Stimulated activated CD4-positive, alpha-beta T cell treated with anti-CD3 and anti-CD28 coated beads, Interleukin-2, amount 100 ng/mL, for 4 hours (primary cell): ENCODE data around the gene TMEM80.

ENCODE experiments used
- DNase-seq: peaks from one replicate; pipeline ENCODE4 v3.0.0-alpha.2; 2020; ENCODE audit warnings: low read depth

TMEM80 gene

DNA sequence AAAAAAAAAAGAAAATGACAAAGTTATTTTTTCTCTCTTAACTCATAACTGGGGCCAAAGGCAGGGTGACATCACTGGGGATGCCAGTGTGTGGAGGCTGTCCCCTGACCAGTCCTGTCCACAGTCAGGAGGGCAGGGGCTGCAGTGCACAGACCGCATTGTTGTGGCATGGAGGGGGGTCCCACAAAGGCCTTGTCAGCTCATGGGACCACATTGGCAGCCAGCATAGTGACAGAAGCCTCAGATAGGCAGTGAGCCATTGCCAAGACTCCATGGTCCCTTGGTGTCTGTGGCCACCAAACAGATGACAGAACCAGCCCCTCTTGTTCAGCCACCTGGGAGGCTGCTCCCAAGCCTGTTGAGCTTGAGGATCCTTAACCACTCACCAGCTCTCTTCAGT, 4.1 kb downstream of the TMEM80 start:
- no peak for DNase-seq

DNA sequence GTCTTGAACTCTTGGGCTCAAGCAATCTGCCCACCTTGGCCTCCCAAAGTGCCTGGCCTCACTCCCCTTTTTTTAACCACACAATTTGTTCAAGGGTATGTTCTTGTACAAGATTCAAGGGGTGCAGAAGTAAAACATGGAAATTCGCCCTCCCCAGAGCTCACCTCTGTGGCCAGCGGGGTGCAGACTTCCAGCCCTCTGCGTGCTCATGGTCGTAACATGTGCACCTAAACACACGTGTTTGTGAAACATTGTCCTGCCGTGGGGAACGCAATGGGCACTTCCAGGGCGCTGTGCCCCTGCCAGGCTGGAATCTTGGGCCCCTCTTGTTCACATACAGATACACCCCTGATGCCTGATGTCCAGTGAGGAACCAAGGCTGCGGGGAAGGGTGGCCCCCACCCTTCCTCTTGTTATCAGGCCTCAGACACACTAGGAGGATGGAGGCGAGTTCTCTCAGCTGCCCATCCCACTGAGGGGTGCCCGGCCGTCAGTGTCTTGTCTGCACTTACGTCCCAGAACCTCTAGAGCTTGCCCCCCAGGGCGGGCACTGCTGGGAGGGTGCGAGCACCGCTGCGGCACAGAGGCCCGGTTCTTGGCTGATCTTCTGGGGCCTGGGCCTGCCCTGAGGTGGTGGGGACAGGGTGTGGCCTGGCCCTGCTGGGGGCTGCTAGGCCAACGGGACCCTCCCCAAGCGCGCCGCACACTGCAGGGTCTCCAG, 6.3 kb downstream of the TMEM80 start:
- no peak for DNase-seq

DNA sequence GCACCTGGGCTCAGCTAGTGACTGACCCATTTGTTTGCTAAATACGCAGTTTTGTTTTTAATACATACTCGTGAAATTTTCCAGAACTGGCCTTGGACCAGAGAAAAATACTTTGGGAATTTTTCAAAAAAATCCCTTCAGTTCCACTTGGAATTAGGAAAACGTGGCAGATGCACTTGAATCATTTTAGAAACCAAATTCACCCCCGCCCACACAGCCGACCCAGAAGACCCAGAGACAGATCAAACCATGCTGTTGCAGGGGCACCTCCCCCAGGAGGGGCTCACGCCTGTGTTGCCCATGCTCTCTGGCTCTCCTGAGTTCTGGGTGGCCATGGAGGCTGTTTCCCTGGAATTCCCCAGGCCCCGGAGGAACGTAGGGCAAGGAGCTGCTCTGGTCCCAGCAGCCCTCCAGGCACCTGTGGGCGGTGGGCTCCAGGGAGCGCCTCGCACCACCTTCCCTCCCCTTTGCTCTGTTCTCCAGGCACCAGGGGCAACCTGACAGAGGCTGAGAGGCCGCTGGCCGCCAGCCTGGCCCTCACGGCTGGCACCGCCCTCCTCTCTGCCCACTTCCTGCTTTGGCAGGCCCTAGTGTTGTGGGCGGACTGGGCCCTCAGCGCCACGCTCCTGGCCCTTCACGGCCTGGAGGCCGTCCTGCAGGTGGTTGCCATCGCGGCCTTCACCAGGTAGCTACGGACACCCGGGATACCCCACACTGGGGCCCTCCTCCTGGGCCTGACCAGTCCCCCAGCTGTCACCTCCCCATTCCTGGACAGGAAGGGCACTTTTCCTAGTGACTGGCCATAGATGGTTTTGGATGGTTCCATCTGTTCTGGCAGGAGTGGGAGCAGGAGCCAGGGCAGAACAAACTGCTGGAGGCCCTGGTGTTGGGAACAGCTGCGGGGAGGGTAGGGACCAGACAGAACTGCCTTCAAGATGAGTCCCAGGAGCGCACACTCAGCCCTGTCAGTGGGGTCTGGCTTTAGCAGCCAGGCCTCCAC, 7.1 kb downstream of the TMEM80 start:
- no peak for DNase-seq

DNA sequence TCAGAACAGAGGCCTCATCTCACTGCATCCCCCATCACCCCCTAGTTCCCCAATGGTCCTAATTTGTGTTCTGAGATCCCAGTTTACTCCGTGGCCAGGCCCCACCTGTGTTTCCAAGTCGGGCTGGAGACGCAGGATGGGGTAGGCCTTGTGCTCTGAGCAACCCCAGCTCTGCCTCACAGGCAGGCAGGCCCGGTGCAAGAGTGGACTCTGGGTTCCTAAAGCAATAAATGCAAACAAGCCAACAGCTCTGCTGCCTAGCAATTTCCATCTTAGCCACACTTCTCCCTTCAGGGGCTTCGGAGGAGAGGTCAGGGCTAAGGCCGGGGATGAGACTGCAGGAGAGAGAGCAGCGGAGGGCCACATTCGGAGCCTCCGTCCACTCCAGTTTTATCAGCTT, 7.9 kb downstream of the TMEM80 start:
- no peak for DNase-seq

DNA sequence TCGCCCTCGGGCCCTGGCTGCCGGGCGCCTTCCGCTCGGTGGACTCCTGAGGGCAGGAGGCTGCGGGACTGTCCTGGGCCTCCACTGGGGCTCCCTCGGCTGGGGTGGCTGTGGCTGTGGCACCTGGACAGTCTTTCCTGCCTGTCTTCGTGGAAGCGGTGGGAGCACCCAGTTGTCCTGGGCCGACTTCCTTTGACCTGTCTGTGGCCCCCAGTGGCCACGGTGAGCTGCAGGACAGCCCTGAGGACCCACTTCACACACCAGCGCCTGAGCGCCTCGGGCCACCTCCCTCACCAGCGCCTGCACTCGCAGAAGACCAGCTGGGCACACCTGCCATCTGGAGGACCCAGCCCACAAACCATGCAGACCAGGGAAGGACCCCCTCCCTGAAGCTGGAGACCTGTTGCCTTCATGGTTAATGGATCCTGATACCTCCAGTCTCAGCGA, 8.6 kb downstream of the TMEM80 start:
- no peak for DNase-seq

DNA sequence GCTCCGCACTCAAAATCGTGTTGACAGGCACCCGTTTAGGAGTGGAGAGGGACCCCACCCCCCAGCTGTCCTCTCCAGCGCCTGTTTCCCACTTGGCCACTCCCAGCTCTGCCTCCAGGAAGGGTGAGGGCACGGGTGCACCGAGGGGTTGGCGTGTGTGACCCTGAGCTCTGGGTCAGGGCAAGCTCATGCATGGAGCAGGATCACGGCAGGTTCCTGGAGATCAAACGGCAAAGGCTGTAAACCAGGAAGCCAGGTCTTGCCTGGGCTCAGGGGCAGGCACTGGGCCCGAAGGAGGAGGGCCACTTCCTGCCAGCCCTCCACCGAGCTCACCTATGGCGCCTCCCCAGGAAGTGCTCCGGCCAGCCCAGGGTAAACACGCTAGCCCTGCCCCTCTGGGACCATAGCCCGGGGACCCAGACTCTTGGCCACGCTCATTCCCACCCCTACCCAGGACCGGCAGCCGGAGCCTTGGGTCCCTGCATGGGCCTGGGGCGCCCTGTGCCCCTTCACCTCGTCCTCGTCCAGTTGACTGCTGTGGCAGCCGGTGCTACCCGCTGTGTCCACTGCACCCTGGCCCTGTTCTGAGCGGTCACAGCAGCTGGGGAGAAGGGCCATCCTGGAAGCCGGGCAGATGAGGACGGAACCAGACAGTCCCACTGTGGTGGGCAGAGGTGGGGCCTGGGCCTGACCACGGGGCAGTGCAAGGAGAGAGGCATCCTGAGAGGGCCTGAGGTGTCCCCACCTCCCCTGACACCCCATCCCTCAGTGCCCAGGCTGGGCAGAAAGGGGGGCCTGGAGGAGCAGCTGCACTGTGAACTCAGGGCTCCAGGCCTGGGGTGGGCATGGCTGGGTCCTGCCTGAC, 9.4 kb downstream of the TMEM80 start:
- no peak for DNase-seq

DNA sequence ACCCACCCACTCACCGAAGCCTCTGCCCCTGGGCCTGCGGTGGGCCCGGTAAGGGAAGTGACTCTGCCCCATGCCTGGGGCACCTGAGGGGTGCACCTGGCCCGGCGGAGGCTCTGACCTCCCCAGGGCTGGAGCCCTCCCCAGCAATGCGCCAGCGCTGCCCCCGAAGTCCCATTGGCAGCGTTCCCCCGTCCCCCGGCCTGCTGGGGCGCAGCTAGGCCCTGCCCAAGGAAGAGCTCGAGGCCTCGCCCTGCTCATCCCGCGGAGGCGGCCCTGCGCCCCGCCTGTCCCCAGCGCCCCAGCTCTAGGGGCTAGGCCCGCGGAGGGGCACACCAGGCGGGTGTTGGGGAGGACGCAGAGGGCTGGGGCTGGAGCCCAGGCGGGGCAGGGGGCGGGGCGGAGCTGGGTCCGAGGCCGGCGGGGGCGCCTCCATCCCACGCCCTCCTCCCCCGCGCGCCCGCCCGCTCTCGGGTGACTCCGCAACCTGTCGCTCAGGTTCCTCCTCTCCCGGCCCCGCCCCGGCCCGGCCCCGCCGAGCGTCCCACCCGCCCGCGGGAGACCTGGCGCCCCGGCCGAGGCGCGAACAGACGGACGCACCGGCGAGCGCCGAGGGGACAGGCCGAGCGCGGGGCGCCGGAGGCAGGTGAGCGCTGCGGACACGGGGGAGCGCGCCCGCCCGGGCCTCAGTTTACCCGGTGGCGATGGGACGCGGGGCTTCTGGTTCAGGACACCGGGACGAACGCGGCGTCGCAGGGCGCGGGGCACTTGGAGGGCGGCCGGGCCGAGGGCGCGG, 10.2 kb downstream of the TMEM80 start, which contains the start of gene EPS8L2:
Gene EPS8L2 (plus strand): TSS at position 586 of the 793 bp plus-strand sequence. CDS start 3,177 bp downstream, outside the sequence.
- peak; percentile 36 for DNase-seq

DNA sequence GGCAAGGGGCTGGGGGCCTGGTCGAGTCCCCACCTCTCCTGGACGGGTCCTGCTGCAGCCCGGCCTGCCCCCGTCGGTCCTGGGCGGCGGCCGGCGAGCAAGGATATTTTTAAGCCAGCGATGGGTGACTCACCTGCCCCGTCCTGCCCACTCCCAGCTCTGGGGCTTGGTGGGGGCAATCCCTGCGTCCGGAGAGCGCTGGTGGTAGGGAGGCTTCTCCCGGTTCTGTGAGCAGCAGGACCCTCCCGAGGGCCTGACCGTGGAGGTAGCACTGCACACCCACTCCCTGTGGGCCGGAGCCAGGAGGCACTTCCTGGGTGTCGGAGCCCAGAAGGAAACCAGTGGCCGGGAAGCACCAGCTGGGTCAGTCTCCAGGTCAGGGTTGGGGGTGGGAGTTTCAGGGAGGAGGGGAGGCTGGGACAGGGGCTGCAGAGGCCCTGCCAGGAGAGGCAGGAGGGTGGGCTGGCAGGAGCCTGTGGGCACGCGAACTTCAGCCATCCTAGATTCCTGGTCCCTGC, 10.9 kb downstream of the TMEM80 start:
- no peak for DNase-seq

DNA sequence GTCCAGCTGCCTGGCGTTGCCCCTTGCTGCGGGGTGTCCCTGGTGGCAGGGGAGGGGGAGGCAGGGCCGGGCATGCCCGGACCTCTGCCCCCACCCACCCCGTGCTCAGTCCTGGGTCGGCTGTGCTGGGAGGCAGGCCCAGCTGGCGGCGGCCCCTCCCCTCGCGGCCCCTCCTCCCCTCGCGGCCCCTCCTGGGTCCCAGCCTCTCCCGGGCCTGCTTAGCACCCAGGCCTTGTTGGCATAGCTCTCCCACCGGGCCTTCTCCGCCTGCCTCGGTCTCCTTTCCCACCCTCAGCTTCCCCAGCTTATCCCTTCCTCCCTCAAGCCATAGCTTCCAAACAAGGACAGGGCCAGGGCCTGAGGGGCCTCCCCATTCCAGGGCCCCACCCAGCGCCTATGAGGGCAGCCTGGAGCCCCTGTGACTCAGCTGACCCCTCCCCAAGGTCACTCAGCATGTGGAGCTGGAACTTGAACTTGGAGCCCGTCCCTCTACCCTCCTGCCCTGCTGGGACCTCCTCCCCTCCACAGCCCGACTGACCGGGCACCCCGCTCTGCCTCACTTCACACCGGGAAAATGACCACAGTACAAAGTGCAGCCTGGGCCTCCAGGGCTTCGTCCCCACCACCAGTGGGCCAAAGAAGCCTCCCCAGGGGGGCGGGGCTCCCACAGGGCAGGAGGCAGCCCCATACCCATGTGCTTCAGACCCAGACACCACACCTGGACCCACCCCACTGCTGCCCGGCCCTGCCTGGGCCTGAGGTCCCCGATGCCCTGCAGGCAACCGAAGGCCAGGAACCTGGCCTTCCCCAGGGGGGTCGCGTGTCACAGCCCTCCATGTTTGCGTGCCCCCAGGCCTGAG, 11.6 kb downstream of the TMEM80 start:
- DNase-seq: no peak

DNA sequence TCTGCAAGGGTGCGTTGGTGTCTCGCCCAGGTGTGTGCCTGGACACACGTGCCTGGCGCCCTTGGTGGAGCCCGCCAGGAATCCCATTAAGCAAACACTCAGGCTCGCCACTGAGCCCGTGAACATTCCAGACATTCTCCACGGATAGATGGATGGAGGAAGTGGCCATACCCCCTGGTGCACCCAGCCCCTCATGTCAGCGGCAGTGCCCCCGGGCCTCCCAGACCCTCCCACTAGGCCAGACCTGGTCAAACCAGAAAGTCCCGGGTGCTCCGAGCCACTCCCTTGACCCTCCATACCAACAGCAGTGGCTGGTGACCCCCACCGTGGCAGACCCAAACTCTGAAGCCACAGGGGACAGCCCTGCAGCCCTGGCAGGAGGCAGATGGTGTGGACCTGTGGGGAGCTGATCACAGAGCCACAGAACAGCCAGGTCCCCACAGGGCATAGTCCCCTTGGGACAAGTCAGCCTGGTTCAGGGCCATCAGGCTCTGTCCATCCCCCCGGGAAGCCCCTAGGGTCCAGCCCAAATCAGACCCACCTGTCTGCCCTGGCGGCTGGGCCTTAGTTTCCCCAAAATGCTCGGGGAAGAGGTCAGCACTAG, 12.3 kb downstream of the TMEM80 start:
- no peak for DNase-seq

DNA sequence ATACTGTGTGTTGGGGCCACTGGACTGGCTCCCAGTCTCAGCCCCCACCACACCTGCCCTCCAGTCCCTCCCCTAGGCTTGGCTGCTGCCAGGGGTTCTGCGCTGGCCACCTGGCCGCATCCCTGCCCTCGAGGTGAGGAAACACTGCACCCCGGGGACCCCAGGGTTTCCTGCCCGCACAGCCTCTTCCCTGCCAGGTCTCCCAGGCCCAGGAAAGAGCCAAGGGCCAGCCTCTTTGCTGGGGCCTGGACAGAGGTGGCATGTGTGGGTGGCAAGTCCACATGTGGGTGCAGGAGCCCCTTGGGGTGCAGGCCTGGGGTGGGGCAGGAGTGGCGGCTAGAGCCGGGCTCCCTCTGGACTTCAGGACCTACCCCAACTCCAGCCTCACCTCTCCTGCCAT, 12.9 kb downstream of the TMEM80 start:
- no peak for DNase-seq

DNA sequence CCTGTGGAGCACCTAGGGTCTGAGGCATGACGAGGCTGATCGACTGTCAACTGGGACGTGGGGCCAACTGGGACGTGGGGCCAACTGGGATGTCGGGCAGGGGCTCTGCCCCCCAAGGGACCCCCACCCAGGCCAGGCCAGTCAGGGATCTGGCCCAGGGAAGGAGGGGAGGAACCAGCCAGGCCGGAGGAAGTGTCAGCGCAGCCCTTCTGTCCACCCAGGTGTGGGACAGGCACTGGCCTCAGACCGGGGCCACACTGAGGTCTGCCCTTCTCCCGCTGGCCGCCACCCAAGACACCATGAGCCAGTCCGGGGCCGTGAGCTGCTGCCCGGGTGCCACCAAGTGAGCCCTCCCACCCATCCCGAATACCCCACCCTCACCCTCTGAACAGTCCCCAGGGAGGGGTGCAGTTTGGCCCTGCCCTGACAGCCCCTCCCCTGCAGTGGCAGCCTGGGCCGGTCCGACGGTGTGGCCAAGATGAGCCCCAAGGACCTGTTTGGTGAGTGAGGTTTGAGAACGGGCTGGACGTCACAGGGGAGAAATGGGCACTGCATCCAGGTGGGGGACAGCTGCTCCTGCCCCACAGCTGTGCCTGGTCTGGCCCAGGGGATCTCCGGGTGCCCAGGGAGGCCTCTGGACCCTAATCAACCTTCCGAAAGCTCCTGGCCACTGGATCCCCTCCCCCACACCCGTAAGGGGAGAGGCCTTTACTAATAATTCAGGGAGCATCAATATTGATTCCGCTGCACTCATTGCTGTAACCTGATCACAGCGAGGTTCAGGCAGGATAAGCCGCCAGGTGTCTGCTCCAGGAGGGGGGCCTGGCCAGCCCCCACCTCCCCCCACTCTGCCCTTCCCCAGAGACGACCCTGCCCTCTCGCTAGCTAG, 13.7 kb downstream of the TMEM80 start:
- DNase-seq: no peak

DNA sequence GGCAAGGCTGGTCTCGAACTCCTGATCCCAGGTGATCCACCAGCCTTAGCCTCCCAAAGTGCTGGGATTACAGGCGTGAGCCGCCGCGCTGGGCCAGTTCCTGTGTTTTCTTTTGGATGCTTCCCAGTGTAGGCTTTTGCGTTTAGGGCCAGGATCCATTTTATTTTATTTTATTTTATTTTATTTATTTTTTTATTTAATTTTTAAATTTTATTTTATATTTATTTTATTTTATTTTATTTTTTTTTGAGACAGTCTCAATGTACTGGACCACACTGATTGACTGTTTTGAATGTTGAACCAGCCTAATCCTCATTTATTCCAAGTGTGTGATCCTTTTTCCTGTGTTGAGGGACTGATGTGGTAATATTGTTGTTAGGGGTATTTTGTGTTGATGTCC, 18.8 kb downstream of the TMEM80 start:
- DNase-seq: no peak

DNA sequence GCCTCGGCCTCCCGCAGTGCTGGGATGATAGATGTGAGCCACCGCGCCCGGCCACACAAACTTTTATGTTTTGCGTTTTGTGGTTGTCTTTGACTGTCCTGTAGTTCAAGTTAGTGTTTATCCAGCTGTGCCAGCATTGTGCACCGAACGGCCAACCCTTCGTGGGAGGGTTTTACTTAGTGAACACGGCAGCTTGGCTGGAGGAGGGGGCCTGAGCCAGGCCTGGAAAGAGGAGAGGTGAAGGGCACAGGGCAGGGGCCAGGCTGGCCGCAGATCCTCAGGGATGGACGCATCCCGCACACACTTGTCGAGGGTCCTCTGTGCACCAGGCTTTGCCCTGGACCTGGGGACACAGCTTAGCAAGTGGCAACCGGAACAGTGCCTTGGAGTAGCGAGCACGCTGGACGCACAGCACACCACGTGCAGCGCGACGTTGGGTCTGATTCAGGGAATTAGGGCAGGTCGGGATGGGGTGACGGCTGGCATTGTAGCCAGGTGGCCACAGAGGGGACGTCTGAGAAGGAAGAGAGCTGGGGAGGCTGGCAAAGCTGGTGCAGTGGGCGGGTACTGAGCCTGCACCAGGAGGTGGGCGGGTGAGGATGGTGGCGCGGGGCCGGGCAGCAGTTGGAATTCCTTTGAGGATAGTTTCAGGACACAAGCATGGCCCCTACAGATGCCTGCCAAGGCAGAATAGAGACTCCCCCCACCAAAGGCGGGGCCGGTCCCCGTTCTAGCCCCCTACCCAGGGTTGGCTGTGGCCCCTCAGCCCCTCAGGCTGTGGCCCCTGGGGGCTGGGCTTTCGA, 23.8 kb downstream of the TMEM80 start:
- no peak for DNase-seq

DNA sequence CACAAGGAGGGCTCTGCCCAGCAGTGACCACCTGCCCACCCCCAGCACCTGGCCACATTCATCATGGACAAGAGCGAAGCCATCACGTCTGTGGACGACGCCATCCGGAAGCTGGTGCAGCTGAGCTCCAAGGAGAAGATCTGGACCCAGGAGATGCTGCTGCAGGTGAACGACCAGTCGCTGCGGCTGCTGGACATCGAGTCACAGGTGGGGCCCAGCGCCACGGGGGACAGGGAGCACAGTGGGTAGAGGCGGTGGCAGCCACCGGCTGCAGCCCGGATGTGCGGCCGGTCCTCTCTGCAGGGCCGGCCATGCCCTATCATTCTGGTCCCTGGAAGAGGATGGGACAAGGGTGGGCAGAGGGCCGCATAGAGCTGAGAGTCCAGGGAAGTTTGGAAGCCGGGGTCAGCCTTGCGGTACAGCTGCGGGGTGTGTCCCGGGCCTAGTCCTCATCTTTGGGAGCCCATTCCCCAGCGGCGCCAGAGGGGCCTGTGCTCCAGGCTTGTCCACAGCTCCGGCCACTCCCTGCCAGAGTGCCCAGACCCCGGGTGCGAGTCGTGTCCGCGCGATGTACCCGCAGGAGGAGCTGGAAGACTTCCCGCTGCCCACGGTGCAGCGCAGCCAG, 24.5 kb downstream of the TMEM80 start:
- DNase-seq: no peak

DNA sequence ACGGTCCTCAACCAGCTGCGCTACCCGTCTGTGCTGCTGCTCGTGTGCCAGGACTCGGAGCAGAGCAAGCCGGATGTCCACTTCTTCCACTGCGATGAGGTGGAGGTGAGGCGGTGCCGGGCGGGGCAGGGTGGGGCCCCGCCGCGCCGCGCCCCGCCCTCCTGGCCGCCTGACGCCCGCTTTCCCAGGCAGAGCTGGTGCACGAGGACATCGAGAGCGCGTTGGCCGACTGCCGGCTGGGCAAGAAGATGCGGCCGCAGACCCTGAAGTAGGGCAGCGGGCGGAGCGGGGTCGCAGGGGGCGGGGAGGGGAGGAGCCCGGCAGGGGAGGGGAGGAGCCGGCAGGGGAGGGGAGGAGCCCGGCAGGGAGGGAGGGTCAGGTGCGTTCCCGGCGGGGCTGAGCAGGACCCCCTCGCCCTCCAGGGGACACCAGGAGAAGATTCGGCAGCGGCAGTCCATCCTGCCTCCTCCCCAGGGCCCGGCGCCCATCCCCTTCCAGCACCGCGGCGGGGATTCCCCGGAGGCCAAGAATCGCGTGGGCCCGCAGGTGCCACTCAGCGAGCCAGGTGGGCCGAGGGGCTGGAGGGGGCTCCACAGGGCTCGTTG, 25.1 kb downstream of the TMEM80 start:
- no peak for DNase-seq

DNA sequence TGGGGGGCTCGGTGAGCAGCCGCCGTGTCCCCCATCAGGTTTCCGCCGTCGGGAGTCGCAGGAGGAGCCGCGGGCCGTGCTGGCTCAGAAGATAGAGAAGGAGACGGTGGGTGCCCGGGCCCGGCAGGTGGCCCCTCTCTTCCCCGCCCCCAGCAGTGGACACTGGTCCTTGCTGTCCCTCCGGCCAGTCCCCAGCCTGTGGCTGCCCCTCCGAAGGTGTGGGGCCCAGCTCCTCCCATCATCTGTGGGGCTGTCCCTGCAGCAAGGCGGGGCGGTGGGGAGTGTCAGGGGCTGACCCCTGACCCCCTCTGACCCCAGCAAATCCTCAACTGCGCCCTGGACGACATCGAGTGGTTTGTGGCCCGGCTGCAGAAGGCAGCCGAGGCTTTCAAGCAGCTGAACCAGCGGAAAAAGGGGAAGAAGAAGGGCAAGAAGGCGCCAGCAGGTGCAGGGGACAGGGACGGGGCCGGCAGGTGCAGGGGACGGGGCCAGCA, 25.7 kb downstream of the TMEM80 start:
- DNase-seq: no peak
